ENCODE data around the gene KDM4C.

GRCh38 chr9:6761306-6761705, 3.5 kb downstream of the KDM4C start:
- TF ChIP-seq CTCF (IDR thresholded peaks at IDR 0.05; ENCODE audit: control extremely low read depth in 1 of 3, insufficient read depth in 1 of 3, low read depth in 1 of 3, low read length in 3 of 3) (no peak), RAD21 (IDR thresholded peaks at IDR 0.05 in 1 of 2, conservative IDR thresholded peaks at IDR 0.05 in 1 of 2; ENCODE audit: low read depth in 2 of 2, low read length in 2 of 2) (no peak), JUND (IDR thresholded peaks at IDR 0.05; ENCODE audit: low read length) (no peak), POLR2AphosphoS5 (IDR thresholded peaks at IDR 0.05; ENCODE audit: low read depth, low read length) (no peak), BACH1 (IDR thresholded peaks at IDR 0.05; ENCODE audit: low read length) (no peak), EP300 (IDR thresholded peaks at IDR 0.05; ENCODE audit: borderline replicate concordance in 1 of 2, low read depth in 2 of 2, low read length in 2 of 2) (no peak), HDAC6 (IDR thresholded peaks at IDR 0.05; ENCODE audit: low read depth, low read length) (no peak)
- TF ChIP-seq, protein P1, sequence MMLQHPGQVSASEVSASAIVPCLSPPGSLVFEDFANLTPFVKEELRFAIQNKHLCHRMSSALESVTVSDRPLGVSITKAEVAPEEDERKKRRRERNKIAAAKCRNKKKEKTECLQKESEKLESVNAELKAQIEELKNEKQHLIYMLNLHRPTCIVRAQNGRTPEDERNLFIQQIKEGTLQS (IDR thresholded peaks at IDR 0.05; ENCODE audit: insufficient read depth, low read depth, low read length): no peak
- TF ChIP-seq, protein P2, sequence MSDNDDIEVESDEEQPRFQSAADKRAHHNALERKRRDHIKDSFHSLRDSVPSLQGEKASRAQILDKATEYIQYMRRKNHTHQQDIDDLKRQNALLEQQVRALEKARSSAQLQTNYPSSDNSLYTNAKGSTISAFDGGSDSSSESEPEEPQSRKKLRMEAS (IDR thresholded peaks at IDR 0.05): no peak

Data from H1 (cell line).